Embryonic facial prominence (tissue), 1 donor: ENCODE data around the gene MTMR3.
A peak's percentile ranks its signal among the peaks of the same experiment; 100 is the strongest.

Source experiments
- DNase-seq: peaks from one replicate; pipeline ENCODE4 v3.0.0-alpha.2; 2016; ENCODE audit errors: extremely low spot score

MTMR3 gene

DNA sequence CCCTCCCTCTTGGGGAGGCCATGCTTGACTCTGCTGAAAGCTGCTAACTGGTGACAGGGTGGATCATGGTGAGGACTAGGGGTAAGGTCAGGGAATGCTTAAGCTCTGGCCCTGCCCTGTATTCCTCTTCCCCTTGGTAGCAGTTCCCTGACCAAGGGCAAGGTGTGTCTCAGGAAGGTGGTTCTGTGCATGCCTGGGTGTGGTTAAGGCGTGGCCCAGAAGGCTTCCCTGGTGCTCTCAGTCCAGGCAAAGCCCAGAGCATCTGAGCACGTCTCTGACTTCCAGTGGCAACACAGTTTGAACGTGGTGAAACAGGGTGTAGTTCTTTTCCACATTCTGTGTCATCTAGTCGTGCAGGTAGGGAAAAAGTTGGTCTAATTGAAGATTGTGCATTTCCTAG lies 144.2 kb downstream of the MTMR3 start:
- DNase-seq = no peak

DNA sequence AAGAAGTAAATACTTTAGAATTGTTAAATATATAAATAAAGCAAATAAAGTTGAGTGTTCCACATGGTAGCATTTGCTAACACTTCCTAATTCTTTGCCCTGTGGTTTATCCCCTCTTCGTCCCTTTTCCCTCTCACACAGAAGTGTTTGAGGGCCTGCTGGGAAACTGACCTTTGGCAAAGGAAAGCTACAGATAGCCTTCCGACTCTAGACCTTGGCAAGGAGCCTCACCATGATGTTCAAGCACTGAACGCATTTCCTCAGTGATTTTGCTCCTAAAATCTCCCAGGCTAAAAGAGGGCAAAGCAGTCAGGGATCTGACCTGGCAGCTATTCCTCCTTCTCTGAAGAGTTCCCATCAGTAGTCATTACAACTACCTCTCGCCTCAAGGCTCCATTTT lies 144.8 kb downstream of the MTMR3 start:
- no peak for DNase-seq

DNA sequence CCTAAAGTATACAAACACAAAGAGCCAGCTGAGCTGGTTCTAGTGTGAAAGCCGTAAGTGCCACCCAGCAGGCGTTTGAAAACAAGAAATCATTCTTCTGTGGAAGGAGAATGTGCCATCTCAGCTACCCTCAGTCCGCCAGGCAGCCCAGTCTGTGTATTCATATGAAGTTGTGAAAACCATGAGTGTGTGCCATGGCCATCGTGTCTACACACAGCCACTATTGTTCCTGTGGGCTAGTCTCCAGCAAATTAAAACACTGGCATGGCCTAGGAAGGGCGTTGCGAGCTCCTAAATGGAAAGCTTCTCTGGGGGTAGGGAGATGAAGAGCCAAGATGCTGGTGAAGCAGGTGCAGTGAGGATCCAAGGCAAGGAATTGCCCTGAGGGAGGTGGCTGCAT lies 145.8 kb downstream of the MTMR3 start:
- no peak for DNase-seq

DNA sequence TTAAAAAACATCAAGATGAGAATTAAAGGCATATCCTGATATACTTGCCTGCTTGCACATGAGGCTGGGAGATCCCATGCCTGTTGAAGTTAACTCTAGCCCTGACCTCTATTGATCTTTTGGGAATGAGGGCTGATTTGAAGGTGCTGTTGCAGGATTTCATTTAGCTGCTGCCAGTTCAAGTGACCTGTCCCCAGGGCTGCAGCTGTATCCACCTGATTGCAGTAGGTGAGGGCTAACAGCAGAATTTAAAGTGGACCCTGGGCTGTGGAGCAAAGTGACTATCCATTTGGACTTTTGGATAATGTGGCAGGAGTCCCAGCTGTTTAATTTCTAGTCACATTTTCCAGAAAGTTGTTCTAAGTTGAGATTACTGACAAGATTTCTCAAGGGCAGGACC lies 146.5 kb downstream of the MTMR3 start:
- DNase-seq = no peak

DNA sequence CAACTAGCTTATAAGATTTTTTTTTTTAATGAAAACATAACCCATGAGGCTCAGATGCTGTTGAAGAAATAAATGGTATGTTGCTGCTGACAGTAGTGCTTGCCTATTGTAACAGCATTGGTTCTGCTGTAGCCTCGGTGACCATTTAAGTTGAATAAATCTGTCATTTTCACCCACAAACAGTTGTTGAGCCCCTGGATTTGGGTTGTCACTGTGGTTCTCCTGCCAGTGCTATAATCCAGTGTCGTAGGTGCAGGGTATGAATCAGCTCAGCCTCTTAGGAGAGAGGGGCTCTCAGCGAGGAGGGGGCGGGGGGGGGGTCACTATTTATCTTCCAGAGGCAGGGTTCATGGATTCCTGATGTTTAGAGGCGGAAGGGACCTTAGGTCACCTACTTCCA lies 147.4 kb downstream of the MTMR3 start:
- no peak for DNase-seq

DNA sequence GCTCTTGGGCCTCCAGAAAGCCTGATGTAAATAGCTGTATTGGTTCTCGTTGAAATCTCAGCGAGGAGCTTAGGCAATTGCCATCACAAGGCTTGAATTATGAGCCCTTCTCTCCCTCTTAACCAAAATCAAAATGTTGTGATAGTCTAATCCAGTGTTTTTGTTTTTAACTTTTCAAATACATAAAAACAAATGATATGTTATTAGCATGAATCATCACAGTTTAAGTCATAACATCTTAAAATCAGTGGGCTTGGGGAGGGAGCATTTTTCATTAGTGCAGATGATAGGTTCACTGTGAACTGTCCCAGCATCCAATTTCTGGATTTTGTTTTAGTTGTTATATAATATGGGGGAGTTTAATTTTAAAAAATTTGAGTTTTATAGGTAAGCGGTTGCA lies 148.4 kb downstream of the MTMR3 start:
- DNase-seq = no peak

DNA sequence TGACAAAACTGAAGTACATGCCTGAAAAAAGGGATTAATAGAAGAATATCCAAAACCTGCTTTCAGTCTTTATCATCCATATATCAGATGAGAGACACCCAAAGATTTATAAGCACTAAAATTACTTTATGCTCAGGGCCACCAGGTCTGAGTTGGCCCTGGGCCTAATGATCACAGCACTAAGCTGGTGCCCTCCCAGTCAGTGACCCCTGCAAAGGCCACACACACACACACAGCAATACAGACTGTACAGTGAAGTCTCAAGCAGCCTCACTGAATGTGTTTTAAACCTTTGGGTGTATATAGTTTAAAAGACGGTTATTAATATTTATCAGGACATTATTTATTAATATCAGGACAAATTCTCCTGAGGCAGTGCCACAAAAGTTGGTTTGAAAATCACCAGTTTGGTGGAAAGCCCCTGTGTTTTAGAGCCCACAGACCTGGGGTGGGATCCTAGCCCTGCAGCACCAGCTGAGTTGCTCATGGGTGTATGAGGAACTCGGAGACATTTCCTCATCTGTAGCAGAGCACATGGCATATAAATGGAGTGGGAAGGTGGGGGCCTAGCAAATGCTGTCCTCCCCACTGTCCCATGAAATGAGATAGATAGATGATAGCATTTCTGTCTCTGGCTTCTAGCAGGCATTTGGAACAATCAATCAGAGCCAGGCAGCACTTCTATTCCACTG lies 148.9 kb downstream of the MTMR3 start:
- DNase-seq = no peak

DNA sequence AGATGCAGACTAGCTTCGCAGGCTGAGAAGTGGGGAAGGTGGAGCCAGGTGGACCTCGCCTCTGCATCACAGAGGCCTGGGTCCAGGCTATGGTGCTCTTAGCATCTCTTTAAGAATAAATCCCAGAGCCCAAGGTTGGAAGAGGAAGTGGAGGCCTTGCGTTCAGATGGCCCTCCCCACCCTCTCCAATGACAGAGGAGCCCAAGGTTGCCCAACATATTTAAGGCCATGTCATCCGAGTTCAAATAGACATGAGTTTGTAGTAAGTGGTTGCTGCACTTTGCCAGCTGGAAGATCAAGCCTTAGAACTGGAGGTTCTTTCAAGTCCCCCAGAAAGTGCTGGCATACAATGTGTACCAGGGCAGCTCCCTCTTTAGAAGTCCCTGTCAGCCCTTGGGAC lies 150.2 kb downstream of the MTMR3 start:
- no peak for DNase-seq

DNA sequence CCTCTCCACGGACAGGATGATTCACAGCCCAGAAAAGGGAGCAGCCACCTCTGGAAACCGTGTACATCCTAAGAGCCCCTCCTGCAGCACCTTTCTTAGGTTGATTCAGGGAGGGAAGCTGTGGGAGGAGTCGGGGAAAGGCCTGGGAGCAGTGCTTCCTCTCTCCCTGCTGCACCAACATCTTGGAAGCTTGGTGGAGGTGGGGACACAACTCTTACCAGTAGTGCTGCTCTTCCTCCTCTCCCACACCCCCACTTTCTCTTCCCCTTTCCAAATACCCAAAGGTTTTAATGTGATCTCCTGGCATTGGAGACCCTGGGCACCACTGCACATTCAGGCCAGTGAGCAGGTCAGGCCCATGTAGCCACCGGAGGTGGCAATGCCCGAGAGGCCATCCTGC lies 150.9 kb downstream of the MTMR3 start:
- no peak for DNase-seq

DNA sequence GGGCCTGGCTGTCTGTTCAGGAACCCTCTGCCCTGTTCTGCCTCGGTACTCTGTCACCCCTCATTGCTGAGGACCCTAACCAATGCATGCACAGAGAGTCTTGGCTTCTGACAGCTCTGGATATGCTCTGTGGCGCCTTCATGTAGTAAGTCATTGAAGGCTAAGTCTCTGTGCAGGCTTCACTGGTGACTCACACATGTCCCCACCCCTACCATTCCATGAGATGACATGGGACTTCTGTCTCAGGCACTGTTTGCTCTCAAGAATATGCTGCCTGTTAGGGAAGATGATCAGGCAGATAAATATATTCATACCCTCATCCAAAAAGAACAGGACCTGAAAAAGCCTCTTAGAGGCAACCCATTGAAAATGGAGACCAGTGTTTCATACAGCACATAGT lies 153.7 kb downstream of the MTMR3 start:
- DNase-seq = no peak

DNA sequence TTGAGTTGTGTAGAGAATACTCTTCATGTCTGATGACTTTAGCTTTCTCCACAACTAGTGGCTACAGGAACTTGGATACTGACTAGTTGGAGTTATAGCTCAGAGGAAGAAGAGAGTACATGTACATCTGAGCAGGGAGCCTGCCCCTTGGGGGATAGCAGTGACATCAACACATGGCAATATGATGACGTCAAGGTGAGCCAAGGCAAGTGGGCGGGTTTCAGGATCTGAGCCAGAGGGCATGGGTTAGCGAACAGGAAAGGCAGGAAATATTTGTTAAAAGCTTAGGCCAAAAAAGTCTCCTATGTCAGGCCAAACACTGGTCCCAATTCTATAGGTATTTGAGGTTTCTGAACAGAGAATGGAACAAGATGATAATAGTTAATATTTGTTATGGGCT lies 155.2 kb downstream of the MTMR3 start:
- DNase-seq = no peak

DNA sequence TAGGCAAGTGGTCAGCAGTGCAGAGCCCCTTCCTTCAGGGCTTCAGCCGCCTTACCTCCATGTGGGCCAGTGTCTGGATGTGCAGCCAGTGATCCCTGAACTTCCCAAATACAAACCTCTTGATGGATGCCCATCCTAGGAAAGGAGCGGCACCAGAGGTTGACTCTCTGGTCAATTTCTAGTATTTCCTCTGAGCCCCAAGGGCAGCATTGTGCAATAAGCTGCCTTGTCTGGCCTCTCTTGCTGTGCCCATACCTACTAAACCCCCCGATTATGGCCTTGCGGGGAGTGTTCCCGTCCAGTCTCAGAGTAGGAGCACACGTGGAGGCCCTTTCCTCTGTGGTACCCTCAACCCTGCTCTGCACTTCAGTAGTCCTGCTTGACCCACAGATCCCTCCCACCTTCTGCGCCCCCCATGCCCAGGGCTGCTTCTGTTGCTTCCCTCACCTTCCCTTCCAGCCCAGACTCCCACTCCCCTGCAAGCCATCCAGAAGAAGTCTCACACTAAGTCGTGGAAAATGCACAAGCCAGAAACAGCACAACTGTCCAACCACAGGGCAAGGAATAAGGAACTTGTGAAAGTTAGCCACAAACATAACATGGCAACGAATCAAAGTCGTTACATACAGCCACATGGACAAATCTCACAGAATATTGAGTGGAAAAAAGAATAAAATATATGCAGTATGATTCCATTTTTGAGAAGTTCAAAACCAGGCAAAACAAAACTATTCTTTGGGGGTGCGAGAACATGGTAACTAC lies 157.7 kb downstream of the MTMR3 start:
- DNase-seq = no peak

DNA sequence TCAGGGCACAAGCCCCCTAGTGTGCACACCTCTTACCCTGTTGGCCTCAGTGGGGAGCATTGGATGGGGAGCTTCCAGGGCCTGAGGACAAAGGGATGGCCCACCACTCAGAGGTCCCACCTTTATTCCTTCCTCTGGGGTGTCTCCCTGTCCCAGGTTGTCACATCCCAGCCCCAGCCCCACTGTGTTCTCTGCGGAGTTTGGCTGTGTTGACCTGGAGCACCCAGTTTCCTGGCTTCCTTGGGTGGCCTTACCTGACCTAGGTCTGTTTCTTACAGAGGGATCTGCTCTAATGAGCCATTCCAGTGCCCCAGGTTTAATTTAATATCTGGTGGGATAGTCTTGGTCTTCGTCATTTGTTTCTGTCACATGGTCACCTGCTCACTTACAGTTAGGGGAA lies 158.5 kb downstream of the MTMR3 start:
- DNase-seq = no peak

DNA sequence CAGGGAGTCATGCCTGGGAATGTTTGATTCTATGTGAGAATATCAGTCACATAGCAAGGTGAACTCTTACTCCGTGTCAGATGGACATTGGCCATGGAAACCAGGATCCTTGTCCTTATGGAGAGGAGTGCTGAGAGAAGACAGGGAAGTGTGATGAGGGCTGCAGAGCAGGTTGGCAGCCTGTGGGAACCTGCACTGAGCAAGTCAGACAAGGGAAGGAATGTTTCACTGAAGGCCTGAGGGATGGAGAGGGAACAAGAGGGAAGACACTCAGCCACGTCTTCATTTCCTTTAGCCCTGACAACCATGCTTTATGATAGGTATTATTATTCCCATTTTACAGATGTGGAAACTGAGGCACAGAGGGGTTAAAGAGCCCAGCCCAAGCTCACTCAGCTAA lies 158.9 kb downstream of the MTMR3 start:
- DNase-seq = no peak

DNA sequence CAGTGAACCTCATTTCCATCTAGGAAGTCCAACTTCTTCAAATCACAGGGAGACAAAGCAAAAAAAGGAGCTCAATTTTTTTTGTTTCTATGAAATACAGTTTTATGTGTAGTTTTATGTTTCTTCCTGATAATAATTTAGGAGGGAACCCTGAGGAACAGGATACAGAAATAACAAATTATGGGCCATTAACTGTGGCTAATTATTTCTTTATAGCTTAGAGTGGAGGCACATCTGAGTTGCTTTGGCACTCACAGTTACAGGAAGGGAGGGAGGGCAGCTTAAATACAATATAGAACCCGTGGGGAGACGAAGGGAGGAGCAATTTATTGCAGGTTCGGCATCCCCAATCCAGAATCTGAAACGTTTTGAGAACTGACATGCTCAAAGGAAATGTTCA lies 160.2 kb downstream of the MTMR3 start:
- no peak for DNase-seq

DNA sequence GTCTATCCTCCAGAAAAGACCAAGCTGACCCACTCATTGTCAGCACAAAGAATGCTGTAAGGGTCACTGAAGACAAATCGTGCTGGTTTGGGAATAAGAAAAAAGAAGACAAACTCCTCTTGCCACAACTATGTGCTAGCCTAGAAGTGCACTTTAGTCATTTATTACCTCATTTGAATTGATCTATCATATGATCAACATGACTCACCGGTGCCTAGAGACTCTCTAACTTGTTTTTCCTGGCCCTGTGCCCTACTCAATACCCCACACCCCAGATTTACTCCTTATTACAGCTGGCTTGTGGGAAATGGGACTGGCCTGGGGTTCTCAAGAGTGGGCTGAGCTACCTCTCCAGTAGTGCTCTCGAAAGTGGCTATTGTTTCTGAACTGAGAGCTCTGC lies 161.4 kb downstream of the MTMR3 start:
- peak; percentile 9 for DNase-seq

DNA sequence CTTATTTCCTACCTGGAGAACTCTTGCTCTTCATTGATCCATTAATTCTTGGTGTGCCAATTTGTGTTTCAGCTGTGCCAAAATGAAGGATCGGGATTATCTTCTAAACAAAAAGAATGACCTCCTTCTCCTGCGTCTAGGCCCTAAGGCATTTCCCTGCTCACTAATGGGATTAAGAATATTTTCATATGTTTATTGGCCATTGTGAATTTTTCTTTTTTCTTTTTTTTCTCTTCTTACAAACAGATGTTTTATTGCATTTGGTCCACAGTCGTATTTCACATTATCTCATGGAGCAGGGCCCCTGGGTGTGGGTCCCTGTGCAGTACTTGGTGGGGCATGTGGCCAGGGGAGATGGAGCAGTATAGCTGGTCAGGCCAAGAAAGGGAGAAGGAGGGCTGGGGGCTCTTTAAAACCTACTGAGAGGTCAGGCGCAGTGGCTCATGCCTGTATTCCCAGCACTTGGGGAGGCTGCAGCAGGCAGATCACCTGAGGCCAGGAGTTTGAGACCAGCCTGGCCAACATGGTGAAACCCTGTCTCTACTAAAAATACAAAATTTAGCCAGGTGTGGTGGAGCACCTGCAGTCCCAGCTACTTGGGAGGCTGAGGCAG lies 162.0 kb downstream of the MTMR3 start:
- no peak for DNase-seq

DNA sequence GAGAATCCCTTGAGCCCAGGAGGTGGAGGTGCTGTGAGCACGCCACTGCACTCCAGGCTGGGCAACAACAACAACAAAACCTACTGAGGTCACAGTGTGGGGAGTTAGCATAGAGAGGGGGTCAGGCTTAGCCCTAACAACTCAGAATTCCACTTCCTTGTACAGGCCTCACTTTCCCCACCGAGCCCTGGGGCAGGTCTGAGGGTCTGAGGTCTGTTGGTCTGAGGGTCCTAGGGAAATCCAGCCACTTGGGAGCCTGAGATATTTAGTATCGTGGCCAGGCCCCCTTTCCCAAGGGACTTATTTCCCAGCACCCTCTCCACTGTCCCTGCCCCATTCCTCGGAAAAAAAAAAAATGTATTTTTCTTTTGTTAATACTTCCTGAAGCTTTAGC lies 162.5 kb downstream of the MTMR3 start:
- no peak for DNase-seq

DNA sequence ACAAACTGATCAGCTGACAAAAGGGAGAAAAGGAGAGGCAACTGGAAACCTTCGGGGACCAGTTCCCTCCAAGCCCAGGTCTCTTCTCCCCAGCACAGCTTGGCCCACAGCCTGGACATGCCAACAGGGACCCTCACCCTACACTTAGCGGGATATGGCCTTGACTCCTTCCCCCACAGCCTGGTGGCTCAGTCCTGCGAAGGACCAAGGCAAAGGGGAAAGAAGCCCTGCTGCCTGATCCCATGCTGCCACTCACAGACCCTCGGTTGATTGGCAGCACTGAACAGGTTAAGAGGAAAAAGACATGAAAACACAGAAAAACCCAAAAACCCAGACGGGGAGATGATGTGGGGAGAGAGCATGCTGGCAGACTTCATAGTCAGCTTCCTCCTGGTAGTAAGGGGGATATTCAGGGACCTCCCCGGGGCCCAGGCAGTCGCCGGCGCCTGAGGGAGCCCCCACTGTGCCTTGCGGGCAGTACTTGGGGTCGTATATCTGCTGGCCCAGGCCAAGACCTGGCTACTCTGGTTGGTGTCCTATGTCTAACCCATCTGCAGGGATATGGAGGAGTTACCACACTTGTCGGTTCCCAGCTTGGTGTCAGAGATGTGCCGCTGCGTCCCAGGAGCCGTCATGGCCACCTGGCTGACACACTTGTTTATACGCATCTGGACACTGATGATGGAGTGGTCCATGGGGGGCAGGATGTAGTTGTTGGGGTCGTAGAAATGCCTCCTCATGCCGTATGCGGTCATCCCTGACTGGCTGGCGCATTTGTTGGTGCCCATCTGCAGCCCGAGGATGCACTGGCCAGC lies 163.1 kb downstream of the MTMR3 start:
- DNase-seq = no peak

DNA sequence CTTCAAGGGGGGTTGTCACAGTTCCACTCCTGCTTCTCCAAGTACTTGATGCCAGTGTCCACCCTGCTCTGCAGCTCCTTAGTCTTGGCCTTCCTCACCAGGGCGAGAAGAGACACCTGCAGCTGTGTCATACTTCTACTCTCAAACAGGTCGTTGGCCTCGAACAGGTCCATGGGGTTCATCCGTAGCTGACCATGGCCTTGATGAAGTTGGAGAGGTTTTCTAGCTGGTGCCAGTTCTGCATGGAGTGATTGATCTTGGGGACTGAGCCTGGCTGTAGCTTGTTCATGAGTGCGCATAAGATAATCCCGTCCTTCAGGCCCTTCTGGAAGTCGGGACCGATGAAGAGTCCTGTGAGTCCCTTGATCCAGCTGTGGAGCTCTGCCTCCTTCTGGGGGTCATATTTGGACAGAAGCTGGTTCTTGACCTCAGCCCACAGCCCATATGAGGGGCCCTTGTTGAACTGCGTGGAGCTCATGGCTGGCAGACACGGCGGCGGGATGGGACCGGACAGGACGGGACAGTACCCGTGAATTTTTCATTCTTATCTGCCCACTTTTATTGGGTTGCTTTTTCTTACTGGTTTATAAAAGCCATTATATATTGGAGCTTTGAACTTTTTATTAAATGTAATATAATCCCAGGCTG lies 163.9 kb downstream of the MTMR3 start:
- no peak for DNase-seq

DNA sequence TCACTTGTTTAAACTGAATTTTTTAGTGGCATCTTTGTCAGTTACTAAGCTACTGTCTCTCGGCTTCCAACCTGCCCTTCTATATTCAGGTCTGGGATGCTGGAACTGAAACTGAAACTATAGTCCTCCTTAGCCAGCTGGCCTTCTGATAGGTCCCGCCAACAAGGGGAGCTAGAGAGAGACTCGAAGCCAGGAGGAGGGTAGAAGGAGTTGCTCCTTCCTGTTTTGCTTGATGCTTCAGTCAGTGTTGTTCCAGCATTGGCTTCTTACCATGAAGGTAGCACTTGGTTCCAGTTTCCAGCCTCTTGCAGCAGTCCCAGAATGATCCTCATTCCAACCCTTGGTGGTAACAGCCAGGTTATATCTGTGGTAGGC lies 164.4 kb downstream of the MTMR3 start:
- no peak for DNase-seq

DNA sequence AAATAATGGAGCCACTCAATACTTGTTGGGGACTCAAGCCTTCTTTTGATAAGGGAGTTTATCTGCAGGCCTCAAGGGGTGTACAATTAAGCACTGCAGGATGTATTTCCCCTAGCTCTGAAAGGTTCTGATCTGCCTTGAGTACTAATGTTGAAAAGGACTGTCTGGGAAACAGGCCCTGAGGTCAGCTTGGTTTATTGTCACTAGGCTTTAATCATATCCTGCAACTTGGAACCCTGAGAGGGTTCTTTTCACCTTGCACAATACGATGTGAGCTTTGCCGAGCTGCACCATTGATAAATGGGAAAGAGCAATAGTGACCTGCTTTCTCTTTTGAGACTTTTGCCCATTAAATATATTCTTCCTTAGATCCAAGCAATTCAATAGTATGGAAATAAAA lies 165.7 kb downstream of the MTMR3 start:
- no peak for DNase-seq
